WTC11 (cell line): ENCODE data around the gene TAF8.
A peak's percentile ranks its signal among the peaks of the same experiment; 100 is the strongest.

Experiments
- ATF3 ChIP-seq: sonication (generic); formaldehyde crosslinking; conservative IDR thresholded peaks from 2 replicates; pipeline ENCODE4 v1.8.1; 2022; ENCODE audit warnings: mild to moderate bottlenecking, missing genetic modification reagents
- CTCF ChIP-seq: fragments of 200-600 bp; IDR thresholded peaks from 2 replicates; pipeline ENCODE4 v1.8.0; 2022; ENCODE audit warnings: antibody characterized with exemption
- GRHL2 ChIP-seq: fragments of 250-450 bp; sonication (Bioruptor Pico); IDR thresholded peaks from 2 replicates; pipeline ENCODE4 v1.8.0; 2022; ENCODE audit warnings: mild to moderate bottlenecking, moderate library complexity; ENCODE audit not compliant: insufficient replicate concordance, severe bottlenecking
- GTF2I ChIP-seq: fragments of 250-450 bp; sonication (Bioruptor Pico); conservative IDR thresholded peaks from 2 replicates; pipeline ENCODE4 v1.4.0; 2021; ENCODE audit warnings: mild to moderate bottlenecking
- MAX ChIP-seq: sonication (generic); formaldehyde crosslinking; IDR thresholded peaks from 2 replicates; pipeline ENCODE4 v1.8.0; 2022; ENCODE audit warnings: mild to moderate bottlenecking, missing genetic modification reagents
- PRRX2 ChIP-seq: fragments of 250-450 bp; sonication (Bioruptor Pico); IDR thresholded peaks from 2 replicates; pipeline ENCODE4 v1.8.0; 2021; ENCODE audit warnings: mild to moderate bottlenecking
- TP53 ChIP-seq: sonication (generic); formaldehyde crosslinking; IDR thresholded peaks from 2 replicates; pipeline ENCODE4 v1.8.1; 2023; ENCODE audit warnings: mild to moderate bottlenecking, missing genetic modification reagents
- TF ChIP-seq, protein P1 (sequence below): sonication (generic); formaldehyde crosslinking; IDR thresholded peaks from 2 replicates; pipeline ENCODE4 v1.8.1; 2022; ENCODE audit warnings: low read depth, mild to moderate bottlenecking, moderate library complexity, missing genetic modification reagents, borderline replicate concordance
- TF ChIP-seq, protein P2 (sequence below): sonication (generic); formaldehyde crosslinking; IDR thresholded peaks from 2 replicates; pipeline ENCODE4 v1.8.1; 2022; ENCODE audit warnings: low read depth, missing genetic modification reagents, borderline replicate concordance

DNA sequence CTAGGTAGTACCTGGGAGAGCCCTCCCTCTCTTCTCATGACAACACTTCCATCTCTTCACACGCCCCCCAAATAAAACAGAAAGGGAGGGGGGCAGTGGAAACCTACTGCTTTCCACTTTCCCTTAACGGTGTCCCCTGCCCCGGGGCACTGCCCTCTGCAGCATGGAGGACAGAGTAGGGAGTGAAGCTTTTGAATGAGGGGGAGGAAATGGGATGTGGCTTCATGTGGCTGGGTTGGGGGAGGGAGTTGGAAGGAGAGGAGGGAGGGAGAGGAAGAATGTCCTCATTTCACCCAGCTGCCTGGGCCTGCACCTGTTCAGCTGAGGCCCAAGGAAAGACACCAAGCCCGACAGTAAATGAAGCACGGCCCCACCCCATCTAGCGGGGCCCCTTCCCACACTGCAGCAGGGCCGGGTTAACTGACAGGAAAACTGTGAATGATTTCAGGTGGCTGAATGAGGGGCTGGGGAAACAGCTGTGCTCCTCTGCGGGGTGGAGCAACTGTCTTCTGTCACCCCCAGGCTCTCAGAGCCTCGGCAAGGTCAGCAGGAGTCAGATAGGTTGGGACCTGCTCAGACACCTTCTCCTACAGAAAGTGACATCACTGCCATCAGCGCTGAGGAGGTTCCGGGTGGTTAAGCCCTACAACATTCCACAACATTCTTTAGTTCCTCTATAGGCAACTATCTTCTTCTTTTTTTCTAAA is 40.0 kb upstream of the TAF8 start:
- no peak for TF ChIP-seq GRHL2
- TF ChIP-seq, protein P1, sequence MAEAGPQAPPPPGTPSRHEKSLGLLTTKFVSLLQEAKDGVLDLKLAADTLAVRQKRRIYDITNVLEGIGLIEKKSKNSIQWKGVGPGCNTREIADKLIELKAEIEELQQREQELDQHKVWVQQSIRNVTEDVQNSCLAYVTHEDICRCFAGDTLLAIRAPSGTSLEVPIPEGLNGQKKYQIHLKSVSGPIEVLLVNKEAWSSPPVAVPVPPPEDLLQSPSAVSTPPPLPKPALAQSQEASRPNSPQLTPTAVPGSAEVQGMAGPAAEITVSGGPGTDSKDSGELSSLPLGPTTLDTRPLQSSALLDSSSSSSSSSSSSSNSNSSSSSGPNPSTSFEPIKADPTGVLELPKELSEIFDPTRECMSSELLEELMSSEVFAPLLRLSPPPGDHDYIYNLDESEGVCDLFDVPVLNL (CRISPR knock-in tag) = no peak
- TF ChIP-seq PRRX2 (CRISPR knock-in tag) = no peak
- TF ChIP-seq ATF3 (CRISPR knock-in tag) = no peak
- peak; percentile 36; the same call in 1 of the 2 replicates for TF ChIP-seq MAX
- no peak for TF ChIP-seq GTF2I (CRISPR knock-in tag)
- TF ChIP-seq, protein P2, sequence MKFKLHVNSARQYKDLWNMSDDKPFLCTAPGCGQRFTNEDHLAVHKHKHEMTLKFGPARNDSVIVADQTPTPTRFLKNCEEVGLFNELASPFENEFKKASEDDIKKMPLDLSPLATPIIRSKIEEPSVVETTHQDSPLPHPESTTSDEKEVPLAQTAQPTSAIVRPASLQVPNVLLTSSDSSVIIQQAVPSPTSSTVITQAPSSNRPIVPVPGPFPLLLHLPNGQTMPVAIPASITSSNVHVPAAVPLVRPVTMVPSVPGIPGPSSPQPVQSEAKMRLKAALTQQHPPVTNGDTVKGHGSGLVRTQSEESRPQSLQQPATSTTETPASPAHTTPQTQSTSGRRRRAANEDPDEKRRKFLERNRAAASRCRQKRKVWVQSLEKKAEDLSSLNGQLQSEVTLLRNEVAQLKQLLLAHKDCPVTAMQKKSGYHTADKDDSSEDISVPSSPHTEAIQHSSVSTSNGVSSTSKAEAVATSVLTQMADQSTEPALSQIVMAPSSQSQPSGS (CRISPR knock-in tag) = no peak
- TF ChIP-seq CTCF = no peak
- no peak for TF ChIP-seq TP53
